ENCODE measurements around the gene PIK3R2.

Gene PIK3R2

GRCh38 chr19:18179957-18180356 is 27.0 kb downstream of the PIK3R2 start:
- TF ChIP-seq POU6F1 (CRISPR knock-in tag; IDR thresholded peaks at IDR 0.05; ENCODE audit: borderline replicate concordance, low read depth) (no peak), ZNF70 (CRISPR knock-in tag; IDR thresholded peaks at IDR 0.05) (no peak), ZC3H10 (CRISPR knock-in tag; IDR thresholded peaks at IDR 0.05) (no peak), CSDC2 (CRISPR knock-in tag; IDR thresholded peaks at IDR 0.05) (no peak), ISL1 (CRISPR knock-in tag; IDR thresholded peaks at IDR 0.05) (no peak), SNAI2 (CRISPR knock-in tag; IDR thresholded peaks at IDR 0.05) (no peak), BACH2 (CRISPR knock-in tag; IDR thresholded peaks at IDR 0.05; ENCODE audit: borderline replicate concordance) (no peak), PPARA (CRISPR knock-in tag; IDR thresholded peaks at IDR 0.05; ENCODE audit: borderline replicate concordance) (no peak), TOX (CRISPR knock-in tag; IDR thresholded peaks at IDR 0.05; ENCODE audit: borderline replicate concordance) (no peak), ZNF565 (CRISPR knock-in tag; conservative IDR thresholded peaks at IDR 0.05; ENCODE audit: low read depth) (no peak), ESRRG (CRISPR knock-in tag; IDR thresholded peaks at IDR 0.05) (no peak), TCF4 (CRISPR knock-in tag; IDR thresholded peaks at IDR 0.05; ENCODE audit: borderline replicate concordance) (no peak), OSR1 (CRISPR knock-in tag; IDR thresholded peaks at IDR 0.05) (no peak)
- TF ChIP-seq, protein P1, sequence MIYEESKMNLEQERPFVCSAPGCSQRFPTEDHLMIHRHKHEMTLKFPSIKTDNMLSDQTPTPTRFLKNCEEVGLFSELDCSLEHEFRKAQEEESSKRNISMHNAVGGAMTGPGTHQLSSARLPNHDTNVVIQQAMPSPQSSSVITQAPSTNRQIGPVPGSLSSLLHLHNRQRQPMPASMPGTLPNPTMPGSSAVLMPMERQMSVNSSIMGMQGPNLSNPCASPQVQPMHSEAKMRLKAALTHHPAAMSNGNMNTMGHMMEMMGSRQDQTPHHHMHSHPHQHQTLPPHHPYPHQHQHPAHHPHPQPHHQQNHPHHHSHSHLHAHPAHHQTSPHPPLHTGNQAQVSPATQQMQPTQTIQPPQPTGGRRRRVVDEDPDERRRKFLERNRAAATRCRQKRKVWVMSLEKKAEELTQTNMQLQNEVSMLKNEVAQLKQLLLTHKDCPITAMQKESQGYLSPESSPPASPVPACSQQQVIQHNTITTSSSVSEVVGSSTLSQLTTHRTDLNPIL (CRISPR knock-in tag; IDR thresholded peaks at IDR 0.05; ENCODE audit: low read depth) = no peak

GRCh38 chr19:18183529-18183928 is 30.6 kb downstream of the PIK3R2 start:
- no peak for TF ChIP-seq ISL1 (CRISPR knock-in tag; IDR thresholded peaks at IDR 0.05)
- TF ChIP-seq, protein P2, sequence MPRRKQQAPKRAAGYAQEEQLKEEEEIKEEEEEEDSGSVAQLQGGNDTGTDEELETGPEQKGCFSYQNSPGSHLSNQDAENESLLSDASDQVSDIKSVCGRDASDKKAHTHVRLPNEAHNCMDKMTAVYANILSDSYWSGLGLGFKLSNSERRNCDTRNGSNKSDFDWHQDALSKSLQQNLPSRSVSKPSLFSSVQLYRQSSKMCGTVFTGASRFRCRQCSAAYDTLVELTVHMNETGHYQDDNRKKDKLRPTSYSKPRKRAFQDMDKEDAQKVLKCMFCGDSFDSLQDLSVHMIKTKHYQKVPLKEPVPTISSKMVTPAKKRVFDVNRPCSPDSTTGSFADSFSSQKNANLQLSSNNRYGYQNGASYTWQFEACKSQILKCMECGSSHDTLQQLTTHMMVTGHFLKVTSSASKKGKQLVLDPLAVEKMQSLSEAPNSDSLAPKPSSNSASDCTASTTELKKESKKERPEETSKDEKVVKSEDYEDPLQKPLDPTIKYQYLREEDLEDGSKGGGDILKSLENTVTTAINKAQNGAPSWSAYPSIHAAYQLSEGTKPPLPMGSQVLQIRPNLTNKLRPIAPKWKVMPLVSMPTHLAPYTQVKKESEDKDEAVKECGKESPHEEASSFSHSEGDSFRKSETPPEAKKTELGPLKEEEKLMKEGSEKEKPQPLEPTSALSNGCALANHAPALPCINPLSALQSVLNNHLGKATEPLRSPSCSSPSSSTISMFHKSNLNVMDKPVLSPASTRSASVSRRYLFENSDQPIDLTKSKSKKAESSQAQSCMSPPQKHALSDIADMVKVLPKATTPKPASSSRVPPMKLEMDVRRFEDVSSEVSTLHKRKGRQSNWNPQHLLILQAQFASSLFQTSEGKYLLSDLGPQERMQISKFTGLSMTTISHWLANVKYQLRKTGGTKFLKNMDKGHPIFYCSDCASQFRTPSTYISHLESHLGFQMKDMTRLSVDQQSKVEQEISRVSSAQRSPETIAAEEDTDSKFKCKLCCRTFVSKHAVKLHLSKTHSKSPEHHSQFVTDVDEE (CRISPR knock-in tag; IDR thresholded peaks at IDR 0.05) = no peak
- no peak for TF ChIP-seq ARNTL (CRISPR knock-in tag; IDR thresholded peaks at IDR 0.05; ENCODE audit: borderline replicate concordance, low read depth)
- TF ChIP-seq POU6F1 (CRISPR knock-in tag; IDR thresholded peaks at IDR 0.05; ENCODE audit: borderline replicate concordance, low read depth) = no peak
- ATAC-seq = no peak

More at GRCh38 chr19:18179957-18180356, 27.0 kb downstream of the PIK3R2 start:
- no peak for ATAC-seq

- no peak for TF ChIP-seq CSDC2 (CRISPR knock-in tag; IDR thresholded peaks at IDR 0.05)
- no peak for TF ChIP-seq PPARA (CRISPR knock-in tag; IDR thresholded peaks at IDR 0.05; ENCODE audit: borderline replicate concordance)
- TF ChIP-seq ZFP3 (CRISPR knock-in tag; IDR thresholded peaks at IDR 0.05) = no peak
- TF ChIP-seq TCF4 (CRISPR knock-in tag; IDR thresholded peaks at IDR 0.05; ENCODE audit: borderline replicate concordance) = no peak
- TF ChIP-seq ZNF70 (CRISPR knock-in tag; IDR thresholded peaks at IDR 0.05) = no peak
- TF ChIP-seq ZNF8 (CRISPR knock-in tag; IDR thresholded peaks at IDR 0.05) = no peak
- TF ChIP-seq OSR1 (CRISPR knock-in tag; IDR thresholded peaks at IDR 0.05) = no peak
- no peak for TF ChIP-seq ZNF565 (CRISPR knock-in tag; conservative IDR thresholded peaks at IDR 0.05; ENCODE audit: low read depth)
- TF ChIP-seq RARB (CRISPR knock-in tag; IDR thresholded peaks at IDR 0.05) = no peak
- no peak for TF ChIP-seq PATZ1 (CRISPR knock-in tag; IDR thresholded peaks at IDR 0.05; ENCODE audit: borderline replicate concordance)
- no peak for TF ChIP-seq SNAI2 (CRISPR knock-in tag; IDR thresholded peaks at IDR 0.05)
- no peak for ATAC-seq
Observed at GRCh38 chr19:18185538-18185937, 32.6 kb downstream of the PIK3R2 start.
